ENCODE results near the gene DNAL1.
"Not testable (repeated sequence)": the region's sequence is repeated elsewhere in the genome, so short reads cannot be mapped to it uniquely, and the experiment has no call there.

The DNAL1 gene

GRCh38 chr14:73640796-73641365 is 3.9 kb upstream of the DNAL1 start:
- no peak for DNase-seq

DNA sequence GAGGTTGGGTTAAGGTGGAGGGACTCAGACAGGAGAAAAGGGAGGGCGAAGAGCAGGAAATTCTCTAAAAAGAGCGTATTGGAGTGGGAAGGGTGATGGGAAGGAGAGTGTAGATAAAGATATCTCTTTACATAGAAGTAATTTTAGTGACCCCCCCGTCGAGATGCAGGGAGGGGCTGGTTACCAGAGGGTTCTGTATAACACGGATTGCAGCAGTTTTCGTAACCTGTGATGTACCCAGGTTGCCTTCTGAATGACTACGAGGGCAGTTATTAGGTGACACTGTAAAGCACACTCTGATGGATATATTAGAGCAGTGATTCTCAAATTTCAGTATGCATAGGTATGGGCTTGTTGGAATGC is 443 bp downstream of the DNAL1 start:
- no peak for DNase-seq

DNA sequence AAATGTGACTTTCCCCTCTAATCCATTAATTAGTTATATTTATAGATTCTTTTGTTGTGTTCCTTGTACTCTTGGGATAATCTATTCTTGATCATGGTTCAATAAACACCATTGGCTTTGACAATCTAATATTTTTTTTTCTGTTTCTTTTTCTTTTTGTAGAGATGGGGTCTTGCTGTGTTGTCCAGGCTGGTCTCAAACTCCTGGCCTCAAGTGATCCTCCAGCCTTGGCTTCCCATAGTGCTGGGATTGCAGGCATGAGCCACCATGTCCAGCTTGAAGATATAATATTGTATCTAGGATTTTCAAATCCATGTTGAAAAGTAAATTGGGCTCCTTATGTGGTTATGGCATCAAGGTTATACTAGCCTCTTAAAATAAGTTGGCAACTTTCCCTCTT is 6.2 kb downstream of the DNAL1 start:
- no peak for DNase-seq

GRCh38 chr14:73655851-73656250 is 11.1 kb downstream of the DNAL1 start:
- DNase-seq, result no peak

DNA sequence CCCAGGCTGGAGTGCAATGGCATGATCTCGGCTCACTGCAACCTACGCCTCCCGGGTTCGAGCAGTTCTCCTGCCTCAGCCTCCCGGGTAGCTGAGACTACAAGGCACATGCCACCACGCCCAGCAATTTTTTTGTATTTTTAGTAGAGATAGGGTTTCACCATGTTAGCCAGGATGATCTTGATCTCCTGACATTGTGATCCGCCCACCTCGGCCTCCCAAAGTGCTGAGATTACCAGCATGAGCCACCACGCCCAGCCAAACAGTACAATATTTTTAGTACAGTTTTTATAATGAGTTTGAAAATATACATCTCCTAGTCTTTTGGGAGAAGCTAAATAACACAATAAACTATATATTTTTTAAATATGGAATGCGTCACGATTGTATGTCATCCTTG is 14.4 kb downstream of the DNAL1 start:
- not testable (repeated sequence) for DNase-seq

- no peak for DNase-seq
Observed at GRCh38 chr14:73660511-73660910, 15.7 kb downstream of the DNAL1 start.

- no peak for DNase-seq
Observed at GRCh38 chr14:73661872-73662271, 17.1 kb downstream of the DNAL1 start.

- DNase-seq, result no peak
Observed at GRCh38 chr14:73662487-73662943, 17.7 kb downstream of the DNAL1 start.

DNA sequence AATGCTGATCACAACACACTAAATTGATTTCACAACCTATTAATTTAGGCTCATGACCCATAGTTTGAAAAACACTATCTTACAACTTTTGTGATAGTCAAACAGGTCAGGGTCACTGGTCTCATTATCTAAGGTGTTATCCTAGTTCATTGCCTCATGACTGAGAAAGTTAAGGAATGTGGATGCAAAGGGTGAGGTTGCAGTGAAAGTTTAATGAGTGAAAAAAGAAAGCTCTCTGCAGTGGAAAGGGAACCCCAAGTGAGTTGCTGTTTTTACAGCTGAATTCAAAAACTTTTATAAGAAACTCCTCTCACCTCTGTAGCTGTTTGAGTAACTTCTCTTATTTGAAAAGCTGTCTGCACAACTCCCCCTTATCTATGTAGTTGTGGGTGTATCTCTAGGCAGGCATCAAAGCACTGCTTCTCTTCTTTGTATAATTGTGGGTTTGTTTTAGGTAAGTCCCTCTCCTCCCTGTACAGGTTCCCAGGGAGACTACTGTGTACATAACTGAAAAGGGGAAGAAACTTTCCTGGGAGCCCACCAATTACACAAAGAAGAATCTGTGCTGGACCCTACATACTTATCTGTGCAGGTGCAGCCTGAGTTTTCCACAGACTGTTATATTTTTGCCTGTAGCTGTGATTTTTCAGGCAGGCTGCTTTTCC is 18.9 kb downstream of the DNAL1 start:
- no peak for DNase-seq

DNA sequence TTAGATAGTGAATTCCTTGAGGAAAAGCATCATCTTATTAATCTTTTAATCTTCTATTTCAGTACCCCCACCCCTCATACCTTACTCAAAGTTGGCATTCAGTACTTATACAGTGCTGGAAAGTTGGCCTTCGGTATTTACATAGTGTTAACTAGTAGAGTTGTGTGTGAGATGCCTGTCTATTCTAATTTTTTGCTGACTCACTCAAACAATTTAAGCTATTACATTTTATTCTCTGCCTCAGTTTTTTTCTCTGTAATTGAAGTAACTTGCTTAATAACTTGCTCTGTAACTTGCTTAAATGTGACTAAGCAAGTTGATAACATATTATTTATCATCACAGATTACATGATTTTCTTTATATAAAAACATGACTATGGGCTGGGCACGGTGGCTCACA is 20.3 kb downstream of the DNAL1 start:
- no peak for DNase-seq

- DNase-seq, result no peak
Observed at GRCh38 chr14:73666583-73666982, 21.8 kb downstream of the DNAL1 start.

- DNase-seq, result no peak
Observed at GRCh38 chr14:73667854-73668253, 23.1 kb downstream of the DNAL1 start.

DNA sequence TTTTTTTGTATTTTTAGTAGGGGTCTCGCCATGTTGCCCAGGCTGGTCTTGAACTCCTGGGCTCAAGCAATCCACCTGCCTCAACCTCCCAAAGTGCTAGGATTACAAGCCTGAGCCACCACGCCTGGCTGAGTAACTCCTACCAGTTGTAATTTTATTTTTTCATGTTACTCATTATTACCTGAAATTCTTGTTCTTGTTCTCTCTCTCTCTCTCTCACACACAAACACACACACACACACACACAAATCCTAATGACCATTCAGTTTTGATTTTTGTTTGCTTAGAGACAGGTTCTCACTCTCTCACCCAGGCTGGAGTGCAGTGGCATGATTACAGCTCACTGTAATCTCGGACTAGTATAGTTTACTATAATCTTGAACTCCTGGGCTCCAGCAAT is 30.2 kb downstream of the DNAL1 start:
- no peak for DNase-seq

DNA sequence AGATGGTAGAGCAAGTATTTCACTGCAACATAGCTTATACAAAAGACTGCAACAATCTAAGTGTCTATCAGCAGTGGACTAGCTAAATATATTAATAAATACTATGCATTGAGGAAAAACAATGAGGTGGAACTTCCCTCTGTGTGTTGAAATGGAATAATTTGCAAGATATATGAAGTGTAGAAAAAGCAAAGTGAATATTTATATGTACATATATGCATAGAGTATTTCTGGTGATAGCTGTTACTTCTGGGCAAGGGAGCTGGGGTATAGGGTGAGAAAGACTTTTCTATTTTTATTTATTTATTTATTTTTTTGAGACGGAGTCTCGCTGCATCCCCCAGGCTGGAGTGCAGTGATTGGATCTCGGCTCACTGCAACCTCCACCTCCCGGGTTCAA is 33.9 kb downstream of the DNAL1 start:
- no peak for DNase-seq

DNA sequence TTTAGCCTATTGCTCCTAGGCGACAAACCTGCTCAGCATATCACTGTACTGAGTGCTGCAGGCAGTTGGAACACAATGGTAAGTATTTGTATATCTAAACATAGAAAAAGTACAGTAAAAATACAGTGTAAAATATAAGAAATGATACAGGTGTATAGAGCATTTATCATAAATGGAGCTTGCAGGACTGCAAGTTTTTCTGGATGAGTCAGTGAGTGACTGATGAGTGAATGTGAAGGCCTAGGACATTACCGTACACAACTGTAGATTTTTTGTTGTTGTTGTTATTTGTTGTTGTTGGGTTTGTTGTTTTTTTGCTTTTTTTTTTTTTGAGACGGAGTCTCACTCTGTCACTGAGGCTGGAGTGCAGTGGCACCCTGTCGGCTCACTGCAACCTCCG is 36.0 kb downstream of the DNAL1 start:
- no peak for DNase-seq

DNA sequence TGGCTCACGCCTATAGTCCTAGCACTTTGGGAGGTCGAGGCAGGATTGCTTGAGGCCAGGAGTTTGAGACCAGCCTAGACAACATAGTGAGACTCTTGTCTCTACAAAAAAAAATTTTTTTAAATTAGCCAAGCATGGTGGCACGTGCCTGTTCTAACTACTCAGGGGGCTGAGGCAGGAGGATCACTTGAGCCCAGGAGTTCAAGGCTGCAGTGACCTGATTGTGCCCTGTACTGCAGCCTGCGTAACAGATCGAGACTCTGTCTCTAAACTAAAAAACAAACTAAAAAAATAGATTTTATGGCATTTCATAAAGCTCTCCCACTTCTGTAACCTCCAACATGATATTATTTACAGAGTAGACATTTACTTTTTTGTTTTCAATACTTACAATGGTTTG is 39.8 kb downstream of the DNAL1 start:
- DNase-seq, result no peak

DNA sequence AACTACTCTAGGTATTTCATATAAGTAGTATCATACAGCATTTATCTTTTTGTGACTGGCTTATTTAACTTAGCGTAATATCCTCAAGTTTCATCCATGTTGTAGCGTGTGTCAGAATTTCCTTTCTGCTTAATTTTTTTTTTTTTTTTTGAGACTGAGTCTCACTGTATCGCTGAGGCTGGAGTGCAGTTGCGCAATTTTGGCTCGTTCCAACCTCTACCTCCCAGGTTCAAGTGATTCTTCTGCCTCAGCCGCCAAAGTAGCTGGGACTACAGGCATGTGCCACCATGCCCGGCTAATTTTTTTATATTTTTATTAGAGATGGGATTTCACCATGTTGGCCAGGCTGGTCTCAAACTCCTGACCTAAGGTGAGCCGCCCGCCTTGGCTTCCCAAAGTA is 40.5 kb downstream of the DNAL1 start:
- no peak for DNase-seq

DNA sequence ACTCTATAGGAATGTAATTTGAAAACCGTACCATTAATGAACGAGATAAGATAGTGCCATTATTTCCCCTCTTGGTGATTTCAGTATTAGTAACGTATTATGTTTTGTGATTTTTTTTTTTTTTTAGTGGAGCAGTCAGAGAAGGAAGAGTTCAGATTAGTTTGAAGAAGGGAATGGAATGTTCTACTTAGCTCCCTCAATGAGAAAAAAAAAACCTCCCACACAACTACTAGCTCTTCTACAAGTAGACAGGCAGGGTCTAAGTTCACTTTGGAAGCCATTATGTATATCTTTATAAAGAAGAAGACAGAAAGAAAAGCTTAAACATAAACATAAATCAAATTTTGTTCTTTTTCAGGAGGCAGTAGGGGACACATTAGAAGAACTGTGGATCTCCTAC is 42.1 kb downstream of the DNAL1 start:
- DNase-seq, result no peak

DNA sequence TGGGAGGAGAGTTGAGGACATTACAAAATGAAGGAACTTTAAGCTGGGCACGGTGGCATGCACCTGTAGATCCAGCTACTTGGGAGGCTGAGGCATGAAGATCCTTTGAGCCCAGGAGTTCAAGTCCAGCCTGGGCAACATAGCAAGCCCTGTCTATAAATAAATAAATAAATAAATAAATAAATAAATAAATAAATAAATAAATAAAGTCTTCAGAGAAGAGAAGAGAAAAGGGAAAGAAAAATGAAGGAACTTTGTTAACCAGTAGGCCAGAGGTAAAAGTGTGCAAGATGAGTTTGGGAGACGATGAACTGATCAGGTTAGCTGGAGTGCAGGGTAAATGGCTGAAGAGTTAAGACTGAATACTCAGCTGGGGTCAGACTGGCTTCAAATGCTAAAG is 49.3 kb downstream of the DNAL1 start:
- no peak for DNase-seq

DNA sequence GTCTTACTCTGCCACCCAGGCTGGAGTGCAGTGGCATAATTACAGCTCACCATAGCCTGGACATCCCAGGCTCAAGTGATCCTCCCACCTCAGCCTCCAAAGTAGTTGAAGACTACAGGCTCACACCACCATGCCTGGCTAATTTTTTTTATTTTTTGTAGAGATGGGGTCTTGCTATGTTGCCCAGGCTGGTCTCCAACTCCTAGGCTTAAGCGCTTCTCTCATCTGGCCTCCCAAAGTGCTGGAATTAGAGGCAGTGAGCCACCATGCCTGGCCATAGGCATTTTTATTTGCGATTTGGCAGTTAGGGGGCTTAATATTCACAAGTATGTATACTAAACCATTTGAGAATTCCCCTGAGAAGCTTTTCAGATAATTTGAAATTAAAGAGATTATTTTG is 50.3 kb downstream of the DNAL1 start:
- no peak for DNase-seq

DNA sequence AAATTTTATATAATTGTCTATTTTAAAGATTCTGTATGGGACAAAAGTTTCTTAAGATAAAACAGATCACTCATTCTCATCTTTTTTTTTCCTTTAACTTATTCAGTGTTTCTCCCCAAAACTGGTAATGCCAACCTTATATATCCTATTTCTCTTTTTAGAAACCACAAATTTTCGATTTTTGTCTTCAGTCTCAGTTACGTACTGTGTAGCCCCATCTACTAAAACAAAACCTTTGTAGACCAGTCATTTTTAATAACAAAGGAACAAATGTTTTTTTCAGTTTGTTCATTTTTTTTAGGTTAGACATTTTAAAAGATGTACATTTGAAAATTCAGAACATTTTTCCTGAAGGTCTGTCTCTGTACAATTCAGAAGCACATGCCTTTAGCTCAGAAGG is 51.2 kb downstream of the DNAL1 start:
- no peak for DNase-seq

GRCh38 chr14:73696466-73697400 is 51.9 kb downstream of the DNAL1 start:
- no peak for DNase-seq

- DNase-seq, result no peak
Observed at GRCh38 chr14:73700325-73700724, 55.5 kb downstream of the DNAL1 start.

DNA sequence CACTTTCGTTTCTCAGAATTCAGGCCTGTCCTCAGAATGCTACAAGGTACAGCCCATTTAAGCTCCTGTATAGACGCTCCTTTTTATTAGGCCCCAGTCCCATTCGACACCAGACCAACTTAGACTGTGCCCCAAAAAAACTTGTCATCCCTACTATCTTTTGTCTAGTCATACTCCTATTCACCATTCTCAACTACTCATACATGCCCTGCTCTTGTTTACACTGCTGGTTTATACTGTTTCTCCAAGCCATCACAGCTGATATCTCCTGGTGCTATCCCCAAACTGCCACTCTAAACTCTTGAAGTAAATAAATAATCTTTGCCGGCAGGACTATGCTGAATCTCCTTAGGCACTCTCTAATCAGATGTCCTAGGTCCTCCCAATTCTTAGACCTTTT is 63.3 kb downstream of the DNAL1 start:
- DNase-seq, result not testable (repeated sequence)

Data from 8988T (cell line).